Measurements from ENCODE around the gene AOPEP.
A peak's percentile ranks its signal among the peaks of the same experiment; 100 is the strongest.

Gene AOPEP

DNA sequence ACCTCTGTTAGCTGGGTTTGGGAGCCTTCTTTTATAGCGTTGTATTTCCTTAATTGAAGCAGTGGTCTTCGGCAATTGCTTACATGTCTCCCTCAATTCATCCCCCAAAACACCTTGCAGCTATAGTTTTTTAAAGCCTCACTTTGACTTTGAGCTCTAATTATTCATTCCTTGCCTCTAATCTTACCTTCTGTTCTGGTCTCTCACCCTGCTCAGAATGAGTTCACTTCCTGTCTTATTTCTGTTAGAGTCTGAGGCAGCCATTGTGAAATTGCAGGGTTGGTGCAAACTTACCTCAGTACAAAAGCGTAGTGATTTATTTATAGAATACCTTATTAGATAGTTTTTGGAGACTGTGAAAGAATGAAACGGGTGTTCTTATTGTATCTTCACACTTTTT is 35.0 kb downstream of the AOPEP start:
- DNase-seq, result no peak

DNA sequence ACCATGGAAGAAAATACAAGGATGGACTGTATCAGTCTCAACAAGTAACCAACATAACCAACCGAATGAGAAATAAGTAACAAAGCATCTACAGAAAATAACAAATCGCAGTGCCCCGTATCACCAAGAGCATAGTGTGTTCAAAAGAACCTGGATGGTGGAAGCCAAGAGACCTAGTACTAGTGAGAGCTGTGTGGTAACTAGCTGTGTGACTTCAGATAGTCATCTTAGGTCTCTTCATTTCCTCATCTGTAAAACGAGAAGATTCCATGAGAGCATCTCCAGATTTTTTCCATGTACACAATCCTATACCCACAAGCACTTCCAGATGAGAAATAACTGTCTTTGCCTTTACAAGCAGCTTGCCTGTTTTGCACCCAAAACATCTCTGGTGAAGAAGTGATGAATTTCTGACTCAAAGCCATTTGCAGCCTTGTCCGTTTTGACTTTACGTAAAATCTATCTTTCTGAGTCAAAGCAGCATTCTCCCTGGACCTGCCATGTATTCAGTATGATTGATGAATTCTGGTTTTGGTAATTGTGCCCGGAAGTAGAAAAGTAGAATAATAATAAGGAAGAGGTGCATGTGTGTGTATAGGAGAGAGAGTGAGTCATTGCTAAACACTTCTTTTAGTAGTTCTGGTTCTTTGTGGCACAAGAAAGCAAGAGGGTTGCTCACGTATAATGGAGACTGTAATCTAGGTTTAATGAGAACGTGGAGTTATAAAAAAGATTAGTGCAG is 41.0 kb downstream of the AOPEP start:
- DNase-seq, result no peak

DNA sequence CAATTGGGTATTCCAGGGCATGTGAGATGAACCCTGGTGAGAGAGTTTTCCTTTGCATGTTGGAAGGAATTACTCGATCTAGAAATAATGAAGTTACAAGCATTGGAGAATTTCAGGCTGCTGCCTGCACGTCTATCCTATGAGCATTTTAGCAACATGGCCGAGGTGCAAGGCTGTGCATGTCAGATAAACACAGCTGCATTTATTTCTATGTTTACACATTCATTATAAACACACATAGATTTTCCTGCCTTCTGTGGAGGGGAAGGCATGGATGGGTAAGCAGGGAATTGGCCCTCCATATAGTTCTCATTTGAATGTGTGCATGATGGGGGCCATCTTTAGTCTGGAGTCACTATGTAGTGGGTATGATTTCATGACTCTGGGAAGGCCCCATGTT is 42.3 kb downstream of the AOPEP start:
- DNase-seq, result no peak

DNA sequence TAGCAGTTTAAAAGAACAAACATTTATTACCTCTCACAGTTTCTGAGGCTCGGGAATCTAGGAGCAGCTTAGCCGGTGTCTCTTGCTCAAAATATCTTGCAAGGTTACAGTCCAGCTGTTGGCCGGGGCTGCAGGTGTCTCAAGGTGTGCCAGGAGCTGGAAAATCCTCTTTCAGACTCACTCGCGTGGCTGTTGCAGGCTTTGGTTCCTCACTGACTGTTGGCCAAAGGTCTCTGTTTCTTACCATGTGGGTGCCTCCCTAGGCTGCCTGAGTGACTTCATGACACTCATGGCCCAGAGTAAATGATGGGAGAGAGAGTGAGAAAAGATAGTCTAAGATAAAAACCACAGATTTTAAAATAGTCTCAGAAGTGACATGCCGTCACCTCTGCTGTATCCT is 43.8 kb downstream of the AOPEP start:
- DNase-seq, result no peak

DNA sequence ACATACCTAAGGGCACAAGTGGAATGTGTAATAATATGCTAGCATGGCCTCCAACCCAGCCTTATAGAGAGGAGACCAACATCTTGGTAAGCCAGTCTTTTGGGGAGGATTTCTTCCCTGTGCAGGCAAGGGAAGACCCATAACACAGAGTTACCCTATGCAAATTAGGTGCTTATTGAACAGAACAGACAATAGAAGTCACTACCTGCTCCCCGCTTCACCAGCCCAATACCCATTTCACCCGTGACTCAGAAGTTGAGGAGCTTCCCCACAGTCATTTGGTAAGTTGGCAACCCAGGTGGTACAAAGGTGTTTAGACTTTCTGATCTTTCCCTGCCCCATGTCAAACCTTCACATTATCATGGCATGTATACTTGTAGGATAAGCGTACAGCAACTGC is 44.6 kb downstream of the AOPEP start:
- no peak for DNase-seq

DNA sequence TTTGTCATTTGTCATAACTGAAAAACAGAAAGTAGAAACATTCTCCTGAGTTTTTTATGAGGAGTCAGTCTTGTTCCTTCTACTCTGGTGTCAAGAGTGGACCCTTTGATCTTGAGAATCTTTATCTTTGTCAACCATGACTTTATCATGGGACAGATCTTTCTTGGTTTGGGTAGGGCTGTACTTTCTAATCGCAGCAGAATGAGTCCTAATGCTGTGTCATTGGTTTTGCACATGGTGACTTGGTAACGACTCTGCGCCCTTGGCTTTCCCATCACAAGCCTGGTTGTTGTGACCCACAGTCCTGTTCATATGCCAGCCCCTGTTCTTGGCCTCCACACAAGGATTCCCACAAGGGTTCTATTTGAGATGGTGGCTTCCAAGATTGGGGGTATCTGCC is 45.6 kb downstream of the AOPEP start:
- peak; percentile 66 for DNase-seq

DNA sequence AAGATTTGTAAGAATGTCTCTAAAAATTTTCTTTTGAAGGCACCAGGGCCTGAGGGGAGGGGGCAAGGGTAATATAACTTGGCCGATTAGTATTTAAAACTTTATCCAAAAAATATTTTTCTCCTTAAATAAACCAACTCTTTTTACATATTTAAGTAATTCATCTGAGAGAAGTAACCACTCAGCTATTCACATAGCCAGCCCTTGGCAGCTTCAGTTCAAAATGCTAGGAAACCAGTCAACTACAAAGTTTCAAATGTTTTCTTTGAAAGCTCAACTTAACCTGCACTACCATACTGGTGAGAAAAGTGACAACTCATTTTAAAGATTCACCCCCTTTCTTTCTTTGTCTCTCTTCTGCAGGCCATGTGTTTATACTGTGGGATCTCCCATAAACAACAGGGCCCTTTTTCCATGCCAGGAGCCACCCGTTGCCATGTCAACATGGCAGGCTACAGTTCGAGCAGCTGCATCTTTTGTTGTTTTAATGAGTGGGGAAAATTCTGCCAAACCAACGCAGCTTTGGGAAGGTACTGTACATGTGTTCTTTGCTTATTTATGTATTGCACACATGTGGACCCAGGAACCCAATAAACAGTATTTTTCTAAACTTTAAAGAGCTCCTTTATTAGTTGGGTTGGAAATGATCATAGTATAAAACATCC is 46.3 kb downstream of the AOPEP start:
- DNase-seq, result peak; percentile 82

DNA sequence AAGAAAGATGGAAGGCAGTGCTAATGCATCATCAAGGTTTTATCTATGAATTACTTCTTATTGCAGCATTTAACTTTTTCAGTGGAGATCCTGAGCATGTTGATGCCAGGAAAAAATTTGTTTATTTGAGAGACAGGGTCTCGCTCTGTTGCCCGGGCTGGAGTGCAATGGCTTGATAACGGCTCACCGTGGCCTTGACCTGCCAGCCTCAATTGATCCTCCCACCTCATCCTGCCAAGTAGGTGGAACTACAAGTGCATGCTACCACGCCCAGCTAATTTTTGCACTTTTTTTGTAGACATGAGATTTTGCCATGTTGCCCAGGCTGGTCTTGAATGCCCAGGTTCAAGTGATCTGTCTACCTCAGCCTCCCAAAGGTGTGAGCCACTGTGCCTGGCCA is 47.2 kb downstream of the AOPEP start:
- DNase-seq, result no peak

DNA sequence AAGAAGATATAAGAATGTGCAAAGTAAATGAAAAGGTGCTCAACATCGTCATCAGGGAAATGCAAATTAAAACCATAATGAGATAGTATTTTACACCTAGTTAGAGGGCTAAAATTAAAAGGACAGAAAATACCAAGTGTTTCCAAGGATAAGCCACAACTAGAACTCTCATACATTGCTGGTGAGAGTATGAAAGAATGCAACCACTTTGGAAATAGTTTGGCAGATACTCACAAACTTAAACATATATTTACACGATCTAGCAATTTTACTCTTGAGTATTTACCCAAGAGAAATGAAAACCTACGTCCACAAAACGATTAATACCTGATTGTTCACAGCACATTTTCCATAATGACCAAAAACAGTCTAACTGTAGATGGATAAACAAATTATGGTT is 51.5 kb downstream of the AOPEP start:
- DNase-seq, result no peak

DNA sequence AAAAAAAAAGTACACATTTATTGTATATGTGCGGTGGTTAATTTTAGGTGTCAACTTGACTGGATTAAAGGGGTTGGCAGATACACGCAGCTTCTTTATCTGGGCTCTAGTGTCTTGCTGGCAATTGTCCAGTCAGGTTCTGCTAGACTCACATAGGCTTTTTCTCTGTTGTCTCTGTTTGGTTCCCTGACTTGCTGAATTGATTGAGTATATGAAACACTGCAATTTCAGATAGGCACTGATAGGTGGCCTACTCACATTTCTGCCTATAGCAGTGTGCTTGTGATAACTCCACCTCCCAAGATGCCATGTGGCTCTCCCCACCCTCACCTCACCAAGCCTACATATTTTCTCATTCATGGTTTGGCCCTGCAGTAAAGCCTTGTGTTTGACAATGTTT is 52.5 kb downstream of the AOPEP start:
- no peak for DNase-seq

DNA sequence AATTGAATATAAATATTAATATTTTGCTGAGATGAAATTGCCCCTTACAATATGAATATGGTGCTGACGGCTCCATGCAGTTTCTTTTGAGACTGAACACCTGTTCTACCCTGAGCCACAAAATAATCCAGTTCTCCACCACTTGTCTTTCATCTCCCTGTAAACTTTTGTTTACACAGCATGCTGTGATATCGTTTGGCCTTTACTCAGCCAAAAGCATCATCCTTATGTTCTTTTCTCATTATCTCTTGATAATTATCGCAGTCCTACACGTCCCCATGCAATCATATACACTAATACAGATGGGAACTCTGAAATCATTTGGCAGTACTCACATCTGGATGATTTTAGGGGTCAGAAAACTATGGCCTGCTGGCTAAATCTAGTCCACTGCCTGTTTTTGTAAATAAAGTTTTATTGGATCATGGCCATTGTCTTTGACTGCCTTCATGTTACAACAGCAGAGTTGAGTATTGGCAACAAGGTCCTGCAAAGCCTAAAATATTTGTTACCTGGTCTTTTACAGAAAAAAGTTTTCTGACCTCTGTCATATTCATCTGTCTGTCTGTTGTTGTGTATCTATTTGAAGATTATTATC is 53.3 kb downstream of the AOPEP start:
- DNase-seq, result no peak

DNA sequence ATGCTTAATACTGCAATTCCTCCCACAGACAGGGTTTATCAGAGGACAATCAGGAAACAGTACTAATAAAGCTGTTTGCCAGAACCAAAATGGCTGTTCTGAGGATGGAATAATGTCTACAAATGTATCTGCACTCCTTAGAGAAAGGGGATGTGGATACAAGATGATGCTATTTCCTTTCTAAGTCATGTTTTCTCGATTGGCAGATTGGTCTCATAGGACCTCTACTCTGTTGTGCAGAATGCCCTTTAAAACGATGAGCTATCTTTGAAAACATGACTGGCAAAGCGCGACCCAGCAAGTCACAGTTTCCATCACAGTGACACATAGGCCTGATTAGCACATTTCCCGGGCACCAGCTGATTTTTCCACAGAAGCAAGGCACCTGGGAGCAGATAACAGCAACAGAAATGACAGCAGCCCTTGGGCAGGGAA is 54.0 kb downstream of the AOPEP start:
- DNase-seq, result no peak

DNA sequence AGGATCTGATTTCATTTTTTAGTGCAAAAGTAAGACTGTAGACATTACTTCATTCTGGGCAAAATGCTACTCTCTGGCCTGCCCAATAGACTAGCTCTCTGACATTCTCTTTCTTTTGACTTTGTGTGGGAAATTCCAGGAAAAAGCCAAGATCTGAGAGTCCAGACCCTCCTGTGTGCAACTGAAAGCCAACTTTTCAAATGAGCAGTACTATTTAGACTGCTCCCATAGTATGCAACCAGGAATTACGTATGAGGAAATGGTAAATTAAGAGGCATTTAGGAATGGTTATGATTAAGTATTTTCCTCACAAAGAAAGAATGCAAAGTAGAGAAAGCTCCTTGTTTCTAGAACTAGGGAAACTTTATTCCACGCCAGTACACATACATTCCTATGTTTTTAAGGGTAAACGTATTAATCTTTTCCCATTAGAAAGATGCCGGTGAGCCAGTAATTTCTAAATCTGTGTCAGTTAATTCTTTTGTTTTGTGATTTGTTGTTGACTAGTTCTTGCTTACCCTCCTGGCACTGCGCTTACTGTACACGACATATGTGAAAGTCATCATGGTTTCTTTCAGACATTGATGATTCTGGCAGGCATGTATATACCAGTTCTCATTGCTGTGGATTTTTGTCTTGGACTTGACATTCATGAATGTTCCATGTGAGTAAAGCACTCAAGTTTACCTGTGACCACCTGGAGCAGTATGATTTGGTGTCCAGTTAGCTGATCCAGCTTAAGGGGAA is 56.0 kb downstream of the AOPEP start:
- peak; percentile 70 for DNase-seq

DNA sequence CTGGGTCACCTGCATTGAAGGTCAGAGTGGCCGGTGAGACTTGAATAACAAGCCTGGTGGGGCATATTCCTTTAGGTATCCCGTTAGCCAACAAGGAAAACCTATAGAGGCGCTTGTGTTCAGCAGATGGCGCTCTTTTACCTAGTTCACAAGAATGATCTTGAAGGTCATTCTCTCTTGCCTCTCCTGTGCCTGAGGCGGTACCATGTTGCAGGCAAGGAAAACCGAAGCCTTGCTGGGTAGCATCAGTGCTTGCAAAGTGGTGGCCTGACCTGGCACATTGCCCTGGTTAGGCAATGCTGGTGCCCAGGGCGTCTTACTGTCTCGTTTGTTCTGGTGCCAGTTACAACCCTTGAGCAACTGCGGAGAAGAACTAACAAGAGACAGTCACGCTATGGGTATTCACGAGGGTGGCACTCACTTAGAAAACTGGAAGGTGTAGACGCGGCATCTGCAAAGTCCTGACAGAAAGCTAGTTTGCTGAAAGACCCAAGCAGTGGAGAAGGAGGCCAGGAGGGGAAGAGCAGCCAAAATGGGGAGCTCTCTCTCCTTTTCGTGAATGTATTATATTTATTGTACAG is 56.7 kb downstream of the AOPEP start:
- peak; percentile 84 for DNase-seq

DNA sequence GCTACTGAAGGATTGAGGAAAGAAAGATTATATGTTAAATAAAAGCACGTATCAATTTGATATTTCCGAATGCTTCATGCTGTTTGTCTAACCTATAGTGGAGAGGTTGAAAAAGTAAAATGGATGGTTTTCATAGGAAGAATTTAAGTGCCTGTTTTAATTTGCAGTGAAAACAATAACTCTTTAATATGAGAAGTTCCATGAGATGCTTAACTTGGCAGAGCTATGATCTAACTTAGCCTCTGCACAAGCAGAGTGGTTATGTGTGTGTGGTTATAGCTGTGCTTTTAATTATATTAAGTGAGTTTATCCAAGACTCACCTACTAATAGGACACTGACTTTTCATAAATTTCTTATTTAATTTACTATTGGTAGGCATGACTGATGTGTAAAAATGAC is 57.4 kb downstream of the AOPEP start:
- DNase-seq, result no peak

DNA sequence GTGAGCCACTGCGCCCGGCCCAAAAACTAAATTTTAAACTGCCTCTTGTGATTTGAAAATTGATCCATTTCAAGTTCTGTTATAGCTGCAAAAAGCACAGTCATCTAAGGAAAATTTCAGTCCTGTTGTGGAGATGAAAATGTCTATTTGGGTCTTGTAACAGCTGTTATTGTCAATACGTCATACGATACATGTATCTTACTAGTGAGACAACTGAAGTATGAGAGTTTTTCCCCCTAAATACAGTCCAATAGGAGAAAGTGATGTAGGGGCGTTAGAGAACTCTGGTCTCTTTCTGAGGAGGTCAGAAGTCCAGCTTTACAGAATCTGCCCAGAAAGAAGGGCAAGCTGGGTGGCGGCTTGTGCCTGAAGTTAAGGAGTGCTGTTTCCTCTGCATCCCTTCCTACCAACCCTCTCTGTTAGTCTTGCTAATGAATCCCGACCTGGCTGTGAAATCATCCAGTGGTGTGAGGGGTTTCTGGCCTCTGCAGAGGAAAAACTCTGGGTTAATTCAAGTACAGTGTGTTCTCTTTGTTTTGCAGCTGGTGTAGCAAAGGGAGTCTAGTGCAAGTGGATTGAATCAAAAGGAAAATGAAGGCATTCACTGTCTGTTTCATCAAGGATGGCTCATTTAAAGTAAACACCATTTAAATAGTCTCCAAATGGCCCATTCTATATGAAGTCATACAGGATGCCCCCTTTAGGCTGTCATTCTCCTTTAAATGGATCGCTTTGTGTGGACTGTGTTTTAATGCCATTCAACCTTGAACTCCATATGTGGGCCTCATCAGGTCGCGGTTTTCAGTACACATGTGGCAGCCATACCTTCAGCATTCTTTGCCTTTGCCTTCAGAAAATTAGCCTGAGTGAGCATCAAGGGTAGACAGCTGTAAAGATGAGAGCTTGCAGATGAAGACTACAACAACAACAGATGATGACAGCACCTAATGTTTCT is 59.0 kb downstream of the AOPEP start:
- DNase-seq, result no peak

DNA sequence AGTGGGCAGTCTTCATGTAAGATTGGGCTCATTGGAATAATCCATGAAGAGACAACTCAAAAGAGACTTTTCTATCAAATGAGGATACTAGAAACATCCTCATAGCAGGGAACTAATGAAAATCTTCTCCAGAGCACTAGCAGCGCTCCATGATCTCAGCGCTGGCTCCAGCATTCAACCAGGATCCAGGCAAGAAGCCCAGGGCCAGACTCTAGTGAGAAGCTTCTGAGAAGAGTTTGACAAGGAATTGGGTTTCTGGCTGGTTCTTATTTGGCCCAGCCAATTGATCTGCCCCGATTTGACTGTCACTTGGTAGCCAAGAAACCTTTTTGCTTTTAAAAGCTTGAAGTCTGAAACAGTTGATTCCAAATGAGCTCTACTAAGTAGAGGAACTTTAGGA is 60.1 kb downstream of the AOPEP start:
- peak; percentile 39 for DNase-seq

DNA sequence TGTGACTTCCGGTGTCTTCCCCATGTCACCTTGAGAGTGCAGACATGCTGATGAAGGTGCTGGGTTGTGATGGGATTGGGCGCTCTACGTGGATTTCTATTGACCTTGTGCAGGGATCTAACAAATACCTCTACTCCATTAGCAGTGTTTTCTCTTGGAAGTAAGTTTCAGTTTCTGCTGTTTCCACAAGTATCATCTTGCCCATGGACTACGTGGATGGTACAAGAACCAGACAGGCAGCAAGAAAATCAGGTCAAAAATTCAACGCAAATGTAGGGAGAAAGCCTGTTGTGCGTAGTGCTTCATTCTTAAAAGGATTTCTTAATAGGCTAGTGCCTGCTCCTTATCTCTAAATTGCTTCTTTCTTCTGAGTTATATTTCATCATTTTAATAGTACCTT is 60.8 kb downstream of the AOPEP start:
- no peak for DNase-seq

DNA sequence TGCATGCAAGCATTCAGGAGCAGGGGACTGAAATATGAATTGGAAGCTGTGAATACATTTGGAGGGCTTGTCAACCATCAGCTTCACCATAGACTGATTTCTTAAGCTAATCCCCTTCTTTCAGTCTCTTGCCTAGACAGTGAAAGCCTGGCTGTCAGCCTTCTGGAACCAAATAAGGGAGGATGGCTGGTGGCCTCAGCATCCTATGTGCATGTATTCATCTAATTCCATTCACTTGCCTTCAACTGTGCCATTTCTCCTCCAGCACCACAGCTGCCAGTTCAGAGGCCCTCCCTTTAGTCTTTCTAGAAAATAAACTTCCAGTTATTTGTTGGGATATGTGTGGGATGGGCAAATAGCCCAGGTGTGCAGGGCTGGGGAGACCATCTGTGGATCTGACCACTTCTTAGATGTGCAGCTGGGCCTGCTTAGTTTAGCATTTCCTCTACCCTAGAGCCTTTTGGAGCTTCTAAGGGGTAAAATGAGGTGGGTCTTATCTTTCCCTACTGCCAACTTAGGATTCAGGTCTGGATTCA is 62.1 kb downstream of the AOPEP start:
- DNase-seq, result no peak

DNA sequence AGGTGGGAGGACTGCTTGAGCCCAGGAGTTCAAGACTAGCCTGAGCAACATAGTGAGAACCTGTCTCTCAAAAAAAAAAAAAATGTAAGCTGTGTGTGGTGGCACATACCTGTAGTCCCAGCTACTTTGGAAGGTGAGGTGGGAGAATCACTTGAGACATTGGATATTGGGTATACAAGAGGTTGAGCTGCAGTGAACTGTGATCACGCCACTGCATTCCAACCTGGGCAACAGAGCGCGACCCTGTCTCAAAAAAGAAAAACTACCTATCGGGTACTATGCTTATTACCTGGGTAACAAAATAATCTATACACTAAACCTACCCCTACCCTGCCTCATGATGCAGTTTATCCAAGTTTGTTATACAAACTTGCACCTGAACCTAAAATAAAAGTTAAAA is 64.9 kb downstream of the AOPEP start:
- no peak for DNase-seq

DNA sequence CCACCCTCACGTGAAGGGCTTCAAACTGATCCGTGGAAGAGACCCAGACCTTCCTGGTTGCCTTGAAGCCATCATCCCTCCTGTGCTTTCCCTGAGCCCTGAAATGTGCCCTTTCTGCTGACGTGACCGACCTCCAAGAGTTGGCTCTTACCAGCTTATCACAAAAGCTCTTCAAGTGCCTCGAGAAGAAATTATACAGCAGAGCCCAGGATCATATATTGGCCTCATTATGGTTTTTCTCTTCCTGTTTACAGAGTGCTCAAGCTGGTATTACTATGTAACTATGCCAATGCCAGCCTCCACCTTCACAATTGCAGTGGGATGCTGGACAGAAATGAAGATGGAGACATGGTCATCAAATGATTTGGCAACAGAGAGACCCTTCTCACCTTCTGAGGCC is 66.0 kb downstream of the AOPEP start:
- DNase-seq, result no peak

All from femur (tissue), 1 donor.